Stimulated activated CD4-positive, alpha-beta T cell treated with anti-CD3 and anti-CD28 coated beads, Interleukin-15, amount 100 ng/mL, for 1 hour (primary cell): ENCODE results near the gene ZNF512B.
A peak's percentile ranks its signal among the peaks of the same experiment; 100 is the strongest.

ENCODE experiments used
- DNase-seq, 2 donors: peaks; one replicate each; pipeline ENCODE4 v3.0.0-alpha.2; 2020; ENCODE audit warnings: low read depth in 1 of 2, low spot score in 1 of 2

The ZNF512B gene

GRCh38 chr20:63950701-63951397 lies 18.9 kb downstream of the ZNF512B start:
- no peak for DNase-seq

- DNase-seq, result no peak
Measured at GRCh38 chr20:63947638-63948456, 21.9 kb downstream of the ZNF512B start.

GRCh38 chr20:63946986-63947637 lies 22.6 kb downstream of the ZNF512B start:
- no peak for DNase-seq

GRCh38 chr20:63945921-63946920 lies 23.5 kb downstream of the ZNF512B start:
- no peak for DNase-seq

- no peak for DNase-seq
Measured at GRCh38 chr20:63945031-63945658, 24.6 kb downstream of the ZNF512B start.

- no peak for DNase-seq
Measured at GRCh38 chr20:63944078-63944941, 25.4 kb downstream of the ZNF512B start.

- DNase-seq, result no peak
Measured at GRCh38 chr20:63943808-63944077, 26.0 kb downstream of the ZNF512B start.

GRCh38 chr20:63942969-63943807 lies 26.5 kb downstream of the ZNF512B start:
- DNase-seq, result no peak

GRCh38 chr20:63942250-63942951 lies 27.3 kb downstream of the ZNF512B start:
- no peak for DNase-seq

GRCh38 chr20:63941282-63942081 lies 28.2 kb downstream of the ZNF512B start:
- DNase-seq, result peak in 1 of 2 donors; percentile 43

GRCh38 chr20:63940472-63941266 lies 29.1 kb downstream of the ZNF512B start:
- no peak for DNase-seq

GRCh38 chr20:63940071-63940471 lies 29.7 kb downstream of the ZNF512B start:
- no peak for DNase-seq

- no peak for DNase-seq
Measured at GRCh38 chr20:63939061-63939935, 30.4 kb downstream of the ZNF512B start.

GRCh38 chr20:63937596-63937995 lies 32.1 kb downstream of the ZNF512B start:
- DNase-seq, result no peak

GRCh38 chr20:63935447-63935846 lies 34.3 kb downstream of the ZNF512B start:
- no peak for DNase-seq
